Measurements from ENCODE around the gene ATG5.

The ATG5 gene

DNA sequence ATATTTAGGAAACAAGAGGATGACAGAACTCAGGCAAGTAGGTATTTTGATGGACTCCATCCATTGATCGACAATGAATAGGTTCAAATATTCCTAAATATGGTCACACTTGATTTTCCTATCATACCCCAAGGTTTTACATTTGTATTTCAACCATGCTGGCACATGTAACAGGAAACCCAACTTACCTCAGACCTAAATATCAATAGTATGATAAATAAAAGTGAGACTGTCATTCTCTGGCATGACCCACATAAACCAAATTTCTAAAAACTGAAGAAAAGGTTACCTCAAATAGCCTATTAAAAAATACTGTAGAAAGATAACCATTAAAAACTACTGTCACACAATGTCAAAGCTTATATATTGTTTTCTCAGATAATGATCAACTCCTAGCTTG, 142.1 kb downstream of the ATG5 start:
- DNase-seq: no peak

DNA sequence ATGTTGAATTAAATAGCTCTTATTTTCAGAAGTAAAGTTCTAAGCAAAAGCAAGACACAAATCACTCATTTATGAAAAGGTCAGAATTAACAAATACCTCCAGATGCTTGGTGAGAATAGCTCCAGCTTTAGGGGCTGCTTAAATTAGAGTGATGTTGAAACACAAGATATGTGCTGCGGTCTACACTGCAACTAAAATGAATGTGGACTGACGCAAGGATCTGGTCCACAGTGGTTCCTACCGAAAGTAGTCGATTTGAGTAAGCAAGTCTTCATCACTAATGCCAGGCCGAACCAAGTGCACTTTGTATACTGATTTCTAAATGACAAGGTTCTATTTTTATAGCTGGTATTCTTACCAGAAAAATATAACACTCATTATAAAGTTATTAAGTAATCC, 143.1 kb downstream of the ATG5 start:
- no peak for DNase-seq

DNA sequence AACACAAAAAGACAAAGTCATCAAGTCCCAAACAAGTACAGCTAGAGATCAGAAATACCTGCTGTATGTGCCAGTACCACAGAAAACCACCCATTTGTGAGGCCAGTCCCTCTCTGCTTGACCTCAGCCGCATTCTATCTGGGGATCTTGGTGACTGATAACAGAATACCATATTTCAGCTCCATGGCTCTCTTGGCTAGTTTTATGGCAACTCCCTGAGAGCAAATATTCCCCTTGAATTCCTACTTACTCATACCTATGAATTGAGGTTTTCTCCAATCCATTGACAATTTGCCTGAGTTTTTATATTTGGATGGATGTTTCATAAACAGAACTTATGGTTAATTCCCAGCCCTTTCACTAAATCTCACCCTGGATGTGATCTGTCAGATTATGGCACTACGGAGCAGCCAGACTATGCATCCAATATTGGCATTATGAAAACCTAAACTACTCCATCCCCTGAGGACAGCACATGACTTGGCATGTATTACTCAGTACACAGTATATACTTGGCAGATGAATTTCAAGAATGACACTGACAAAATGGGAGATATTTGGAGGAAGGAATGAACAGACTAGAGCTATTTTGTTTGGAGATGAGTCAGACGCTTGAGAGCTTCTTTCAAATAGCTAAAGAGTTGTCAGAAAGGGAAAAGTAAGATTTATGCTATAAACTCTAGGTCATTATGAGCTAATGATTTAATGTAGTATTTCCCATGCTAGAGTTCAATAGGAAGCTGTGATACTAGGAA, 143.7 kb downstream of the ATG5 start:
- no peak for DNase-seq

DNA sequence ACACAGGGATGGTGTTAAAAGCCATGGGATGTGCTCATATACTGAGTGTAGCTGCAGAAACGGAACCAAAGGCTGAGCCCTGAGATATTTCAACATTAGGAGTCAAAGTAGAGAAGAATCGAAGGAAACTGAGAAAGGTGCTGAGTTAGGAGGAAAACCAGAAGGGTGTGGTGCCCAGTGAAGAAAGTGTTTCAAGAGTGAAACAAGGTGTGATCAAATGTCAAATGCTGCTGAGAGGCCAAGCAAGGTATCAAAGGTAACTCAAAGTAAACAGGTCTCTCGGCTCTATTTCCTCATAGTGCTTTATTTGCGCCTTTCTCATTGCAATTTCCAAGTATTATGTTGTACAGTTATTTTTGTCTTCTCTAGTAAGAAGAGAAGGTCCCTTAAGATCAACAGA, 145.4 kb downstream of the ATG5 start:
- no peak for DNase-seq

DNA sequence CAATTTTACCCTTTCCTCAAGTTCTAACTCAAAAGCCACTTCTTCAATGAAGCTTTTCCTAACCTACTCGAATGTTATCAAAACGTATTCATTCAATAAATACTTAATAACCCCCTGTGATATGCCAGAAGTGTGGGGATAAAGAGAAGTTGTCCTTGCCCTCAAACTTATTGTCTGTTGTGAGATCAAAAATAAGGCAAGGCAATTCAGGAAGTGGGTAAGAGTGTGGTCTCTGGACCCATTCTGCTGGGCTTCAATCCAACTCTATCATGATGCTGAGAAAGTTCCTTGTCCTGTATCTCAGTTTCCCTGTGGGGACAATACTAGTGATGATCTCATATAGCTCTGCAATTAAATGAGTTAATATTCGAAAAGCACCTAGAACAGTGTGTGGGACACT, 146.7 kb downstream of the ATG5 start:
- no peak for DNase-seq

DNA sequence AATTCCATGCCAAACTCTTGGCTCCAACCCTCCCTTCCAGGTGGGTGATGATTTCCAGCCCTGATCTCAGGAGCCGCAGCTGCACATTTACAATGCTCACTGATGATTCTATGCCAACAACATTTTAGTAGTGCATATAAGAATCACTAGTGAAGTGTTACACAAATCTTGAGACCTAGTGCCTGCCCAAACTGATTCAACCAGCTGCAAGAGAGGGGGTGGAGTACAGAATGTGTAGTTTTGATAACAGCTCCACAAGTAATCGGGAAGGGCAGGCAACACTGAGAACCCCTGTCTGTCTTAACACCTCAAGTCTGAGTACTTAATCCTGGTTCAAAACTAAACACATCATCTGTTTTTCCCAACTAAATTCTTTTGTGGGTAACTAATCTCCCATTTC, 147.8 kb downstream of the ATG5 start:
- no peak for DNase-seq

DNA sequence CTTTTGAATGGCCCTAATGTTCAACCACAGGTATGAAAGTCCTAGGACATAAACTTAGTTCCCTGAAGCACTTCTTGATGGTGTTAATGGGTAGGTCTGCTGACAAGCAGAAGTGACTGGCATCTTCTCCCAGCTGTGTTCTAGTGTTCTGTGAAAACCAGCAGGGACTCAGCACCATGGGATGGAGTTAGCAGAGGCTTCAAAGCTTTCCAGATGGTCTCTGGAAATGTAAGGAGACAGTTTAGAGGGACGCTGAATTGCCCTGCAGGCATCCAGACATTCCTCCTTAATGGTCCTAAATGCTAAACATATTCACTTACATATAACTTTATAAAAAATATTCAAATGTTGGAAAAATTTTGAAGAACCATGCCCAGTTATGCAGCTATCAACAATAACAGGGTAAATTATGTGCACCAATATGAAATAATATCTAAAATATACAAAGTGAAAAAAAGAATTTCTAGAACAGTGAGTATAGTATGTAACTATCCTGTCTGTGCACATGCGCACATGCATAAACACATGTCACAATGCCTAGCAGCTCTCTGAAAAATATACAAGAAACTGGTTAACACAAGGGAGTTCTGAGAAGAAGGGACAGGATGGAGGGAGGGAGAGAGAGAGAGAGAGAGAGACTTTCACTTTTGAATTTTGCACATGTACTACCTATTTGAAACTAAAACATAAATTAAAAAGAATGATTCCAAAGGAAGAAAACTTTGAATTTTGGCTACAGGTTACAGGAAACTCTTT, 152.3 kb downstream of the ATG5 start:
- no peak for DNase-seq

DNA sequence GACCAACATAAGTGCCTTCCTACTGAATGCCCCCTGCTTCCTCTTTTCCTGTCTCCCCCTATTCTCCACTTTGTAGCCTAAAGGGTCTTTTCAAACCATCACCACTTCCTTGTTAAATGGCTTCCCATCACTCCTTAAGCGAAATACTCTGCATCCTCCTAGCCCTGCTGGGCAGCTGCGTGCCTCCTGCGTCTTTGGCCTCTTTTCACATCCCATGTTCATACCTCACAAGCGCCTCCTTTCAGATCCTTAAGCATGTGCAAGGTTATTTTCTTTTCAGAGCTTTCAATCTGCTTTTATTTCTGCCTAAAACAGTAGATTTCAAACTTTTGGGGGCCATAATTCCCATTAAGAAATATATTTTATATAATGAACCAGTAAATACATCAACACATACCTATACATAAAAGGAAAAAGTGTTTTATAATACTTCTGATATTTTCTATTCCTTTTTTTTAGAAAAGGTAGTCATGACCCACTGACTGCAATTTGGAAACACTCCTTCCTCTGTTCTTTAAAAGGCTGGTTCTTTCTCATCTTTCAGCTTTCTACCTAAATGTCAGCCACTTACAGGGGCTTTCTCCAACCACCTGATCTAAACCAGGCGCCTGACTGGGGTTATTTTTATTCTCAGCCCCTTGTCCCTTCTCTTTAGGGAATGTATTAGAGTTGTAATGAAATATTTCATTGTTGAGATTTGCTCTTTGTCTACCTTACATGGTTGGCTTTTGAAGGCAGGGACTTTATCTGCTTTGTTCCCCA, 155.3 kb downstream of the ATG5 start:
- DNase-seq: no peak

DNA sequence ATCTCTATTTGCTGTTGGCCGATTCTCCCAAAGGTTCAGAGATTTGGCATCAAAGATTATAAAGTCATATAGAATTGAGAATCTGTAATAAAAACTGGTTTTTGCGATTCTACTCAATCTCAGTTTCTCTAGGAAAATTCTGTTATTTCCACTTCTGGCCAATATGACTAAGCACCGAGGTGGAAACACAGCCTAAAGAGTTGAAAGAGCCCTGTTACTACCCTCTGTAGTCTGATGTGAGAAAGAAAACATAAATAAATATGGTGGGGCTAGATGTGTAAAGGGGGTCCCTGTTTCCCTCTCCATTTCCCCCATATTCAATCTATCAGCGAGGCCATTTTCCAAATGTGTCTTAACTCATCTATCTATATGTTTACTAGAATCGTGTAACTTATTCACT, 156.0 kb downstream of the ATG5 start:
- no peak for DNase-seq

DNA sequence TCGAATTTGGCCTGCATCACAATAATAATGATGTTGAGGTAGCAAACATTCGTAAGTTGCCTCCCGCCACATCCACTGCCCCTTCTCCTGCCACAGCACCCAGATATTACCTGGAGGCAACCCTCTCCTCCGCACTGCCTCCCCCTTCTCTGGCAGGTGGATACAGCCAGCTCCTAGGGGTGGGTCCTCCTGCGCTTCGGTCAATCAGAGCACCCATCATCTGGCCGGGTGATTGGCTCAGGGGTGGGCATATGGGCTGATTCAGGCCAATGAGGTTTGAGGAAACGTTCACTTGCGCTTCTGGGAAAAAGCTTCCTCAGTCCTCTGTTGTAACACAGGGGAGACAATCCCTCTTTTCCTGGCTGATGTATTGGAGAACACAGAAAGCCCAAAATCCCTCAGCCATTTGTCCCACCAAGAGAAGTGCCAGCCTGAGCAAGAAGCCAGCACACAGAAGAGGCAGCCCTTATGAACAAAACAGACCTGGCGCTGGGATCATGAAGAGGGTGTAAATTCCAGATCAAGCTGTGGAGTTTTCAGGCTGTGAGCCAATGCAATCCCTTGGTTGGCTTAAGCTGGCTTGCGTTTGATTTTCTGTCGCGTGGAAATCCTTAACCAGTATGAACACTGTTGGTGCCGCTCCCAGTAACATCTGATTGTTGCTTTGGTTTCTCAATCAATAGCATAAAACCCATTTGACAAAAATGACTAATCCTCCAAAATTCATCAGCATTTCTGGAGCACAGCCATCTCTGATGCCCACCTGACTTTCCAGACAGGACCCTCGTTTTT, 157.3 kb downstream of the ATG5 start:
- DNase-seq: no peak

DNA sequence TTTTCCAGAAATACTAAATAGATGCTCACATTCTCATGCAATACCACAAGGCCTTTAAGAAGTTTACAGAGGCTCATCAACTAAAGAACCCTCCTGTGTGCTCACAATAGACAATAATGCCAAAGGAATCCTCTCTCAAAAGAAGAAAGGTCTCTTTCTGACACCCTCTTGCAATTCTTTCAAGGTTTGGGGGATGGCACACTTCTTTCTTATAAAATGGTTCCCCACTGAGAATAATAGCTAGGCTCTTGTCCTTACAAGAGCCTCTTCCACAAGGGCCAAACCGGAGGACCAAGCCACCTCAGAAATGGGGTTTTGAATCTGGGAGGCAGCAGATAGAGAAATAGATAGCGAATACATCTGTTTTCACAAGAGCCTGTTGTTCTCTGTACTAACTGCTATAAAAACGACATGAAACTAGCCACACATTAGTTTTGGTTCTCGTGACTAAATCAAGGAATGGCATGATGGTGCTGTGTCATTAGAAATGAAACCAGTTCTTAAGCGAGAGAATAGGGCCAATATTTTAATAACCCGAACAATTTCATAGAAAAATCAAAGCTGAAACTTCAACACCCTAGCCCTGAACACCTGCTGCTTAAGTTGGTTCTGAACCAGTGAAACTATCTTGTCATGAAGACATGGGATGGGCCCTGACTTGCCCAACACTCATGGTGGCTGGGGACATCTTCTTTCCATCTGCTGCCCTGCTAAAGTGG, 158.3 kb downstream of the ATG5 start:
- no peak for DNase-seq

DNA sequence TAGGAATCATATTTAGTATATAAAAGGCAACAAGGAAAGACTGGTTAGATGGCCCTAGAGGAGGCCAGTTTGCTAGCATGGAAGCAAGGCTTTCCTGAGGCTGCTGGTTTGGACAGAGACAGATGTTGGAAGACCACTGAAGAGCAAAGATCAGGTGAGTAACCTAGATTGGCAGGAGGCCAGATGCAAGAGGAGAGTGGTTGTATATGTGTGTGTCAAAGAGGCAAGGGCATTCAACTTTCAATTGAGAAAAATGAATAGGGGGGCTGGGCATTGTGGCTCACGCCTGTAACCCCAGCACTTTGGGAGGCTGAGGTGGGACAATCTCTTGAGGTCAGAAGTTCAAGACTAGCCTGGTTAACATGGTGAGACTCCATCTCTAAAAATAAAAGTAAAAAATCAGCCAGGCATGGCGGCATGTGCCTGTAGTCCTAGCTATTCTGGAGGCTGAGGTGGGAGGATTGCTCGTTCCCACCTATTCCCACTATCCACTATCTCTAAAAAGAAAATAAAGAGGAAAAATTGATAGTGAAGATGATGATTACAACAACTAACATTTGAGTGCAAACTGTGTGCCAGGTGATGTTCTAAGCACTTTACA, 159.6 kb downstream of the ATG5 start:
- DNase-seq: no peak

DNA sequence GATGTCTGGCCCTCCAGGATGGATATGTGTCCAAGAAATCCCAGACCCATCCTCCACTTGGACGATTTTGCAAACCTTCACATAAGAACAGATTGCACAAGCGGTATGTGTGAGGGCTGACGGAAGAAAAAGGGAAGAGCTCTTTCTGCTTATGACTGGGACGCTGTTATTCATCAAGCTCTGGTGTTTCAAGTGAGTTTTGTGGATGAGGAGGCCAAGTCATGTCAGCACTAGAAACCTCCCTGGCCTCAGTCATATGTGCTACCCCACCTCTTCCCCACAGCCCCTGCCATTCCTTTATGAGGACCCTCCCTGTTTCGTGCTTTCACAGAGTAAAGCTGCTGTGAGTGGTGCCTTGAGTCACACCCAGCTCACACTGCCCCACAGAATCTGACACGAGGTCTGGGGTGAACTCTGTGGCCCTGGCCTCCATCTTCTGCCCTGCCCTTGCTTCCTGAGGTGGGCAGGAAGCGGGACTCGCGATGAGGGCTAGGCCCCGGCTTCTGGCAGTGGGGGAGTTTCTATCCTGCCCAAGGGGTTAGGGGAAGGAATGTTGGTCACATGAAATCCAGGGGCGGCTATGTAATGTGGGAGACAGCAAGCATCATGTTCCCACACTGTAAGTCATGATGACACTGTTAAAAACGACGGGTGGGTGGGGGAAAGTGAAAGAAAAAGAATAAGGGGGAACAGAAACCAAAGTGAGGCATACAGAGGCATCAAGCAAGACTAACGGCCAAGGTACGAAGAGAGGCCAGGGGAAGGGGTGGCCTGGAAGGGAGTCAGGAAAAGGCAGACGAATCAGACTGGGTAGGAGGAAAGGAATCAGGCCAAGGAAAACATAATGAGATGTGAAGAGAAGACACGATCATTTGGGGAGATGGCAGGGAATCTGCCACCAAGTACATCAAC, 161.3 kb downstream of the ATG5 start:
- no peak for DNase-seq

DNA sequence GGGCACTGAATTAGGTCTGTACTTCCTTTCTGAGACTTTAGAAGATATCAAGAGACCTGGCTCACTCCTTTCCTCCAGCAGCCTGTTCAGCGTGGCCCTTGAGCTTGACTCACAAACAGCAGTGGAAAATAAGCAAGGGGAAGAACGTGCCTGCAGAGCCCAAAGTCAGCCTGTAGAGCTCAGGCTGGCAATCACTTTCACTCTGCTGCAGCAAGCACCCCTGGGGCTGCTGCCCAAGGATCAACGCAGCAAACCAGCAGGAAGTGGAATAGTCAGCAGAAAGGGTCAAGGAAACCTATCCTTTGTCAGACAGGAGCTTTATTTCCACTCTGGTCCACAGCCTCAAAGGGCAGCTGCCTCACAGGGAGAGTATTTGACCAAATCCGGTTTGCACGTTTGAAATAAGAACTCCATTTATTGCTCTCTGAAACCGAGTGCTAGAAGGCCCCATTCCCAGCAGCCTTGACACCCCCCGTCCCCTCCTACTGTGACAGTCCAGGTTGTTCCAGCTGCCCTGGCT, 162.1 kb downstream of the ATG5 start:
- peak in 4 of 56 donors; percentile 6 to 7 (median 6) for DNase-seq

DNA sequence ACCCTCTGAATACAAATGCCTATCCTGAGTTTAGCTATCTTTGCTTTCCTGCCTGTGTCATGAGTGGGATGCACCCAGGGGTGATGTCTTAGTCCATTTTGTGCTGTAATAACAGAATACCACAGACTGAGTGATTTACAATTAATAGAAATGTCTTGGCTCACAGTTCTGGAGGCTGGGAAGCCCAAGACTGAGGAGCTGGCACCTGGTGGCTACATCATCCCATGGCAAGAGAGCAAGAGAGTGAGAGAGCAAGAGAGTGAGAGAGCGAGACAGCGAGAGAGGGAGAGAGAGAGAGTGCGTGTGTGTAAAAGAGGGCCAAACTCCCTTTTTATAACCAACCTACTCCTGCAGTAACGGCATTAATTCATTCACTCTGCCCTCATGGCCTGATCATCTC, 162.6 kb downstream of the ATG5 start:
- no peak for DNase-seq

DNA sequence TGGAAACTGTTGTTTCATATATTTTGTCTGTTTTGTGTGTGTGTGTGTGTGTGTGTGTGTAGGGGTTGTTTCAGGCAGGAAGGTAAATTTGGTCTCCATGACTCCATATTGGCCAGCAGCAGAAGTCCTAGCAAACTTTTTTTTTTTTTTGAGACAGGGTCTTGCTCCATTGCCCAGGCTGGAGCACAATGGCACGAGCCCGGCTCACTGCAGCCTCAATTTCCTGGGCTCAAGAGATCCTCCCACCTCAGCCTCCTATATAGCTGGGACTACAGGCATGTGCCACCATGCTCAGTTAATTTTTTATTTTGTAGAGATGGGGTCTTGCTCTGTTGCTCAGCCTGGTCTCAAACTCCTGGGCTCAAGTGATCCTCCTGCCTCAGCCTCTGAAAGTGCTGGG, 163.7 kb downstream of the ATG5 start:
- no peak for DNase-seq

DNA sequence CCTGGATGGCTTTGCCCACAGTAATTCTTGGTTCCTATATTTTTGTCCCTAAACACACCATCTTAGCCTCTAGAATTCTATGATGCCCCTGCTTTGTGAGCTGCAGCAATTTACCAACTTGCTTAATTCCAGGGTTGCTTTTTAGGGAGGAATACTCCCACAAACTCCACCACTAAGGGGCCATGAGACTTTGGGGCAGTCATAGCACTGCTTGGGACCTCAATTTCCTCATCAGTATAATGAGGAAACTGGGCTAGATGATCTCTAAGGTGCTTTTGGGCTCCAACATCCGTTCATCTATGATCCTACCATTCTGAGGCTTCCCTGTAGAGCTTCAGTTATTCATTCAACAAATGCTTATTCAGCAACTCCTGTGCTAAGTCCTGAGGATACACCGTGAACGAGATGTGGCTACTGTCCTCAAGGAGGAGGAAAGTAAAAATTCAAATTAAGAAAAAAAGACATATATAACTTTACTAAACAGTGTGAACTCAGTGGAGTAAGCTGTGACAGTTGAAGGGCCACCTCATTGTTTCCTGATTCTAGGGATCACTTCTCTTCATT, 164.2 kb downstream of the ATG5 start:
- no peak for DNase-seq

DNA sequence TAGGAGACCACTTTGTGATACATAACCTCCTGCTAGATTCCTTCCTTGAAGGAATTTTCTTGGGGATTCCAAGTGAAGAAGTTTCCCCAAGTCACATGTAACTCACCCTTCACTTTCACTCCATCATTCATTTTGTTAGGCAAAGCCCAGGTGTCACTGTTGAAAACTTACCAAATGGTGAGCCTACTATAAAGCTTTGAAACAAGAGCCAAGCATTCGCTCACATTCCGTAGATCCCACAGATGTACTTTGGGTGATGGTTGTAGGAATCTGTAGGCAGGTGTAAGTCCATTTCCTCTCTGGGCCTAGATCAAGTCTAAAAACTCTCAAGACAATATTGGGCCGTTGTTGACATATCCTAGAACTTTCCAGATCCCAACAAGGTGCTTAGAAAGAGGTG, 165.4 kb downstream of the ATG5 start:
- DNase-seq: no peak

DNA sequence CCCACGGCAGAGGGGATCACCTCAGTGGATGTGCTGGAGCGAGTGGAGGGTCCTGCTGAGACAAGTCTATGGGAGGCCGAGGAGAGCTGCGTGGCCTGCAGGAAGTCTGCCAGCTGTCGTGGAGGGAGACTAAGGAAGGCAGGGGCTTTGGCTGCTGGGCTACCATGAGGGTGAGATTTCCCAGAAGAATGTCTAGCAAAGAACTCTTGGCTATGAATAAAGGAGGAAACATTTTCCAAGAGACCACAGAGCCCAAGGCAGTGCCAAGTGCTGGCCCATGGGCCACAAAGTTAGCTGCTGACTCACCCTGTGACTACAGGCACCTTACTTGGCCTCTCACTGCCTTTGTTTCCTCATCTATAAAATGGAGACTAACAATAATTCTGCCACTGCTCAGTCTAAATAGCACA, 166.0 kb downstream of the ATG5 start:
- DNase-seq: no peak

All from nucleus accumbens (tissue), 56 donors.